Naive thymus-derived CD8-positive, alpha-beta T cell (primary cell): ENCODE results near the gene CA9. TPM values are rescaled to one million over a fixed set of nuclear protein-coding genes. Genes with fewer than 3 reads are reported as not detected.

Experiments
- ATAC-seq, 2 donors: fragments of 150-1000 bp; cut with Tn5 transposase in 1 of 2; sonication (Bioruptor Pico), chemical (Tn5 transposase) in 1 of 2; 1 replicate in 1 of 2; 2 replicates in 1 of 2; pipeline ENCODE4 v1.10.0; 2021; ENCODE audit warnings: mild to moderate bottlenecking in 2 of 2, moderate library complexity in 2 of 2
- POLR2A ChIA-PET: fragments of 350-600 bp; sonication (Branson Sonifier 250); formaldehyde crosslinking; loops from one replicate; lab custom pipeline; 2021; ENCODE audit warnings: antibody characterized with exemption; lab: Charles Lee
- DNase-seq, 10 donors: peaks; one replicate each; pipeline versions ENCODE4 v3.0.0 to v3.0.0-alpha.2; 2020 to 2022
- H3K27ac Mint-ChIP-seq, 10 donors: one replicate each; pipeline ENCODE4 v1.8.0; 2020 to 2022; ENCODE audit warnings: mild to moderate bottlenecking in 10 of 10, mixed read lengths in 10 of 10, moderate library complexity in 4 of 10, inconsistent platforms in 1 of 10
- H3K27me3 Mint-ChIP-seq, 5 donors: one replicate each; pipeline ENCODE4 v1.8.0; 2021 to 2022; ENCODE audit warnings: mixed read lengths in 5 of 5
- H3K36me3 Mint-ChIP-seq, 3 donors: one replicate each; pipeline ENCODE4 v1.8.0; 2020 to 2022; ENCODE audit warnings: mixed read lengths in 3 of 3, mild to moderate bottlenecking in 2 of 3, inconsistent platforms in 1 of 3
- H3K4me1 Mint-ChIP-seq, 4 donors: one replicate each; pipeline ENCODE4 v1.8.0; 2021 to 2022; ENCODE audit warnings: mixed read lengths in 4 of 4
- H3K4me3 Mint-ChIP-seq, 10 donors: one replicate each; pipeline ENCODE4 v1.8.0; 2020 to 2022; ENCODE audit warnings: mild to moderate bottlenecking in 10 of 10, mixed read lengths in 10 of 10, moderate library complexity in 6 of 10, inconsistent platforms in 1 of 10
- H3K9me3 Mint-ChIP-seq, 9 donors: one replicate each; pipeline ENCODE4 v1.8.0; 2020 to 2022; ENCODE audit warnings: mixed read lengths in 9 of 9, mild to moderate bottlenecking in 3 of 9, inconsistent platforms in 1 of 9, moderate library complexity in 1 of 9
- polyA plus RNA-seq, 3 donors: library from polyadenylated mRNA; unstranded; fragments of 300-500 nt; fragmentation: Illumina TruSeq; gene quantifications; one replicate each; pipeline ENCODE4 v1.2.3, GENCODE V29; 2021
- total RNA-seq, 8 experiments: library from RNA in 2 of 8; stranded (reverse) in 2 of 8; gene quantifications; one replicate each; pipeline ENCODE4 v1.2.3 and lab custom pipeline; 2021 to 2026

Gene CA9
- total and polyA plus RNA-seq, 5 experiments from 2014 or later = not detected

DNA sequence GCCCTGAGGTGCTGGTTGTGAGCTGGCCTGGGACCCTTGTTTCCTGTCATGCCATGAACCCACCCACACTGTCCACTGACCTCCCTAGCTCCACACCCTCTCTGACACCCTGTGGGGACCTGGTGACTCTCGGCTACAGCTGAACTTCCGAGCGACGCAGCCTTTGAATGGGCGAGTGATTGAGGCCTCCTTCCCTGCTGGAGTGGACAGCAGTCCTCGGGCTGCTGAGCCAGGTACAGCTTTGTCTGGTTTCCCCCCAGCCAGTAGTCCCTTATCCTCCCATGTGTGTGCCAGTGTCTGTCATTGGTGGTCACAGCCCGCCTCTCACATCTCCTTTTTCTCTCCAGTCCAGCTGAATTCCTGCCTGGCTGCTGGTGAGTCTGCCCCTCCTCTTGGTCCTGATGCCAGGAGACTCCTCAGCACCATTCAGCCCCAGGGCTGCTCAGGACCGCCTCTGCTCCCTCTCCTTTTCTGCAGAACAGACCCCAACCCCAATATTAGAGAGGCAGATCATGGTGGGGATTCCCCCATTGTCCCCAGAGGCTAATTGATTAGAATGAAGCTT, 6.1 kb downstream of the CA9 start:
- Mint-ChIP-seq H3K27ac (peak overlapping the region in 1 of 10 donors; percentile 76), H3K9me3 (no peaks in the 10 kb centered on the region), H3K4me1 (peaks cover 6 to 12% (median 10%) of the 10 kb centered on the region in 4 donors), H3K36me3 (no peaks in the 10 kb centered on the region), H3K27me3 (peaks cover 0 to 3% (median 0%) of the 10 kb centered on the region in 5 donors), H3K4me3 (no peak overlapping the region)
- no peak for DNase-seq
- POLR2A ChIA-PET = no interaction called here
- no peak for ATAC-seq

GRCh38 chr9:35680331-35681105, 6.8 kb downstream of the CA9 start:
- peak overlapping the region in 1 of 10 donors; percentile 76 for H3K27ac Mint-ChIP-seq
- DNase-seq (no peak), ATAC-seq (no peak)
- H3K9me3 Mint-ChIP-seq = no peaks in the 10 kb centered on the region
- no peak overlapping the region for H3K4me3 Mint-ChIP-seq
- peaks cover 6 to 12% (median 8%) of the 10 kb centered on the region in 4 donors for H3K4me1 Mint-ChIP-seq
- no peaks in the 10 kb centered on the region for H3K36me3 Mint-ChIP-seq
- H3K27me3 Mint-ChIP-seq = peaks cover 0 to 3% (median 0%) of the 10 kb centered on the region in 5 donors
- POLR2A ChIA-PET = no interaction called here

DNA sequence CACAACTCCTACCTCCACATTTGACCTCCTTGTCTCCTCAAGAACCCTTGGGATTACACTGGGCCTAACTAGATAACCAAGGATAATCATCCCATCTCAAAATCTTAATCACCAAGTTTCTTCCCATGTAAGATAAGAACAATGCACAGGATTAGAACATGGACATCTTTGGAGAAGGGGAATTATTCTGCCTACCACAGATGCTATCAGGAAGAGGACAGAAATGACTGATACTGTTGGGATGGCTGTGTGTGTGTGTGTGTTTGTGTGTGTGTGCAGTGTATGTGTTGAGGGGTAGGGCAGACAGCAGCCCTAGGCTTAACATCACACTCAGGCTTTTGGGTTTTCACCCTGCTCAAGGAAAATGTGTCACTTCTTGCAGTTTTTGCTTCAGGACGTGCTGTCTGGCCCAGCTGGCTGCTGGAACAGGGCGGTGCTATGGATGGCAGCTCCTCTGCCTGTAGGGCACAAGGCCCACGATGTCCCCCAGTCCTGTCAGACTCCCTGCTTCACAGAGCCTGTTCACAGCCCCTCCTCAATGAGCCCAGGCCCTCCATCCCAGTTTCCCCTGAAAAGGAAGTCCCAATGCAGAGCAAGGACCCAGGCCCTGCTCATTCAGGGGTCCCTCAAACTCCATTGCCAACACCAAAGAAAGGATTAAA, 7.7 kb downstream of the CA9 start:
- ATAC-seq (no peak), DNase-seq (no peak)
- H3K4me3 Mint-ChIP-seq = no peak overlapping the region
- H3K9me3 Mint-ChIP-seq = no peaks in the 10 kb centered on the region
- H3K27me3 Mint-ChIP-seq = peaks cover 0 to under 1% (median 0%) of the 10 kb centered on the region in 5 donors
- POLR2A ChIA-PET = no interaction called here
- H3K36me3 Mint-ChIP-seq = no peaks in the 10 kb centered on the region
- H3K4me1 Mint-ChIP-seq = peaks cover 2 to 11% (median 4%) of the 10 kb centered on the region in 4 donors
- peak overlapping the region in 3 of 10 donors; percentile 24 to 51 (median 34) for H3K27ac Mint-ChIP-seq

GRCh38 chr9:35682051-35682450, 8.3 kb downstream of the CA9 start:
- POLR2A ChIA-PET = no interaction called here
- Mint-ChIP-seq H3K27ac (peak overlapping the region in 2 of 10 donors; percentile 33 to 51), H3K4me3 (no peak overlapping the region), H3K36me3 (no peaks in the 10 kb centered on the region), H3K9me3 (no peaks in the 10 kb centered on the region), H3K27me3 (no peaks in the 10 kb centered on the region), H3K4me1 (peaks cover 0 to 7% (median 3%) of the 10 kb centered on the region in 4 donors)
- DNase-seq = no peak
- ATAC-seq = no peak

DNA sequence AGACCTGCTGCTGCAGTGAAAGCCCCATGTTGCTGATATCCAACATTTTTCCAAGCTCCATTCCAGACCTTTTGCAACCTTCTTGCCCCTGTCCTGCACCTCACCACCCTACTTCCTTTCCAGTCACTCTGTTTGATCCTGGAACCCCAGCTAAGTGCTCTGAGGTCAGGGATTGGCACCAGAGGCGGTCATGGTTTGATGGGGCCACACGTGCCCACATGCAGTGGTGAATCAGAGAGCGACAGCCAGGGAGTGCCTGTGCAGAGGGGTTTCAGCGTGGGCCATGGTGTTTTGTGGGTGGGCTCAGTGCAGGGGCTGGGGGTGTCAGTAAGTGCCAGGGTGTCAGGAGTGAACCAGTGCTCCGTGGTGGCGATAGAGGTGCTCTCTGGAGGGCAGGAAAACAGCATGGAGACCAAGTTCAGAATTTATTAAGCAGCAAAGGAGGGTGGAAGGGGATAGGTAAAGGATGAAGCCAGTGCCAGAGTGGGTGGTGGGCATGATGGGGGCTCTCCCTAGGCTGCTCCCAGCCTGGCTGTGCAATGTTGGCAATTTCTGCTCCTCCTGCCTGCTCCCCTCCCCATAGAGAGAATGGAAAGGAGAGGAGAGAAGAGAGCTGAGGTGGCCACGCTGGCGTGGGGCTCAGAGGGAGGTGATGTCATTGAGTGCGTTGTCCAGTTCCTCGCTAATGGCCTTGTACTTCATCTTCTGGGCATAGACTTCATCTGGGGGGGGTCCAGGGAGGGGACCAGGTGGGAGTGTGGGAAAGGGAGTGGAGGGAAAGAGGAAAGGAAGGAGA, 9.0 kb downstream of the CA9 start:
- Mint-ChIP-seq H3K27ac (peak overlapping the region in 3 of 10 donors; percentile 11 to 71 (median 31)), H3K36me3 (no peaks in the 10 kb centered on the region), H3K4me3 (no peak overlapping the region), H3K4me1 (peaks cover 0 to 5% (median 3%) of the 10 kb centered on the region in 4 donors), H3K27me3 (no peaks in the 10 kb centered on the region), H3K9me3 (no peaks in the 10 kb centered on the region)
- POLR2A ChIA-PET = interaction anchor here (0.6 kb wide), 1 partner anchor 9 kb away, joined by 3 read pairs; no protein-coding TSS in a partner anchor
- DNase-seq (no peak), ATAC-seq (no peak)

GRCh38 chr9:35683323-35683722, 9.6 kb downstream of the CA9 start:
- DNase-seq (no peak), ATAC-seq (no peak)
- H3K27ac Mint-ChIP-seq = peak overlapping the region in 2 of 10 donors; percentile 31 to 33
- peaks cover 0 to 8% (median 3%) of the 10 kb centered on the region in 4 donors for H3K4me1 Mint-ChIP-seq
- no peaks in the 10 kb centered on the region for H3K9me3 Mint-ChIP-seq
- H3K36me3 Mint-ChIP-seq = no peaks in the 10 kb centered on the region
- POLR2A ChIA-PET = interaction anchor here (0.6 kb wide), 1 partner anchor 8 kb away, joined by 3 read pairs; no protein-coding TSS in a partner anchor
- no peak overlapping the region for H3K4me3 Mint-ChIP-seq
- H3K27me3 Mint-ChIP-seq = no peaks in the 10 kb centered on the region

DNA sequence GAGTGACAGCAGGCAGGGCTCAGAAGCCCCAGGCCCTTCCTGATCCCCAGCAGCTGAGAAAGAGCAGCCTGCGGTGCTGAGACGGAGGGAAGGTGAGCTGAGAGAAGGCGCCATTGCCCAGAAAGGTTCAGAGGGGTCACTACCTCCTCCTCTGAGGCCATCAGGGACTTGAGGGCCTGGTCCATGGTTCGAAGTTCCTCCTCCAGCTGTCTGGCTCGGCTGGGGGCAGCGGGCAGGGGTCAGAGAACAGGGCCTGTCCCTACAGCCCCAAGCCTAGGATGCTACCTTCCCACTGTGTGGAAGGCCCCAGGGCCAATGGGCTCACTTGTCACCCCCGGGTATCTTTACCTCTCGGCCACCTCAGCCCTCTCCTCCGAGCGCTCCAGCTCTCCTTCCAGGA, 11.2 kb downstream of the CA9 start:
- no peak for ATAC-seq
- no peaks in the 10 kb centered on the region for H3K9me3 Mint-ChIP-seq
- H3K27me3 Mint-ChIP-seq = no peaks in the 10 kb centered on the region
- H3K4me3 Mint-ChIP-seq = no peak overlapping the region
- no peaks in the 10 kb centered on the region for H3K36me3 Mint-ChIP-seq
- POLR2A ChIA-PET = interaction anchor here (0.8 kb wide), 1 partner anchor 27 kb away, joined by 3 read pairs; the partner anchor contains the start of genes CCDC107 and RMRP
- H3K4me1 Mint-ChIP-seq = peaks cover 5 to 19% (median 8%) of the 10 kb centered on the region in 4 donors
- H3K27ac Mint-ChIP-seq = peak overlapping the region in 1 of 10 donors; percentile 67
- DNase-seq = no peak

- H3K4me3 Mint-ChIP-seq = no peak overlapping the region
- peaks cover 5 to 19% (median 8%) of the 10 kb centered on the region in 4 donors for H3K4me1 Mint-ChIP-seq
- ATAC-seq (no peak), DNase-seq (no peak)
- POLR2A ChIA-PET = interaction anchor here (0.8 kb wide), 1 partner anchor 27 kb away, joined by 3 read pairs; the partner anchor contains the start of genes CCDC107 and RMRP
- H3K27me3 Mint-ChIP-seq = no peaks in the 10 kb centered on the region
- no peaks in the 10 kb centered on the region for H3K9me3 Mint-ChIP-seq
- no peak overlapping the region for H3K27ac Mint-ChIP-seq
- H3K36me3 Mint-ChIP-seq = no peaks in the 10 kb centered on the region
These were observed 11.8 kb downstream of the CA9 start for GRCh38 chr9:35685506-35685905.

DNA sequence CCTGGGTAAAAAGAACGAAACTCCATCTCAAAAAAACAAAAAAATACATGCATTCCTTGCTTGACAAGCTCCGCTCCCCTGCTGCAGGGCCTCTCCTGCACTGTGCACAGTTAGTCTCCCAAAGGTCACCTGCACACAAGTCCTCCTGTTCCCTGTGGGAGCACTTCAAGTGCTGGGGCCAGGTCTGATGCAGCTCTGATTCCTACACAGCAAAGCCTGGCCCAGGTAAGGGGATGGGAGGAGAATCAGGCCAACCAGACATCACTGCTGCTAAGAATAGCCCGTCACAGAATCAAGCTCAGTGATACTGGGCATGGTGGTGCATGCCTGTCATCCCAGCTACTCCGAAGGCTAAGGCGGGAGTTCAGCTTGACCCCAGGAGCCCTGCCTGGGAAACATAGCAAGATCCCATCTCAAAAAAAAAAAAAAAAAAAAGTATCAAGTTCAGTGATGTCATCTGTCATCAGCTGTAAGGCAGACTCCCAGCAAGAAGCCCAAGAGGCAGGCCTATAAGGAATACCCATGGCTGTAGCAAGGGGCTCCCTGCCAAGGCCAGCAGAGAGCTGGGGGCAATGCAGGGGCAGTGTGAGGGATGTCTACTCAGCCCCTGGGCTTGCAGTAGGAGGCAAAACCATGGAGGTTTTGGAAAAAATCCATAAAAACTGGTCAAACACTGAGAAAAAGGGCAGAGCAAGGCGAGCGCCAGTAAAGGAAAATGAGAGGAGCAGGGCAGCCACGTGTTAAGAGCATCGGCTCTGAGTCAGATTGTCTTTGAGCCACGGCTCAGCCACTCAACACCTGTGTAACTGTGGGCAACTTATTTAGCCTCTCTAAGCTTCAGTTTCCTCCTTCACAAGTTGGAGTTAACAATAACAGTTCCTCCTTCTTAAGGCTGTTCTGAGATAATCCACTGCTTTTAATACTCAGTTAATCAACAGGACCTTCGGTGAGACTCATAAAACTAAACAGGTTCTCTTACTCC, 12.8 kb downstream of the CA9 start:
- H3K9me3 Mint-ChIP-seq = no peaks in the 10 kb centered on the region
- no peaks in the 10 kb centered on the region for H3K27me3 Mint-ChIP-seq
- H3K36me3 Mint-ChIP-seq = no peaks in the 10 kb centered on the region
- peak overlapping the region in 2 of 10 donors; percentile 12 to 58 for H3K27ac Mint-ChIP-seq
- DNase-seq (no peak), ATAC-seq (no peak)
- POLR2A ChIA-PET = interaction anchor here (0.6 to 2.1 kb wide), 3 partner anchors 10 to 46 kb away, joined by 3 to 8 read pairs (median 5); partner anchors contain the start of genes CREB3 and TLN1
- H3K4me3 Mint-ChIP-seq = peak overlapping the region in 1 of 10 donors; percentile 45
- H3K4me1 Mint-ChIP-seq = peaks cover 8 to 27% (median 14%) of the 10 kb centered on the region in 4 donors

DNA sequence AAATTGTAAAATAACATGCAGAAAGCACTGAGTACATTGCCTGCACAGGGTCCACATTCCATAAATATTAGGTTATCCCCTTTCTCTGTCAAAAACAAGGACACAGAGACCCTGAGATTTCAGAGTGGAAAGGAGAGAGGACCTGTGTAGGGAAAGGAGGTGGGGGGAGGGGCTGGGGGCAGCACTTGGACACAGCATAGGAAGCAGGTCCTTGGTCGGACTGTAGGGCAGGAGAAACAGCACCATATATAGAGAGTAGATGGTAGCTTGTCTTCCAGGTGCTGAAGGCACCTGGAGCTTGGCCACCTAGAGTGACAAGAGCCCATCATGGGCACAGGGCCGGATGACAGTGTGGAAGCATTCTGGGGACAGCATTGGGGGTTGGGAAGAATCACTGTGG, 13.6 kb downstream of the CA9 start:
- Mint-ChIP-seq H3K4me3 (peak overlapping the region in 4 of 10 donors; percentile 10 to 67 (median 55)), H3K27me3 (no peaks in the 10 kb centered on the region), H3K9me3 (no peaks in the 10 kb centered on the region), H3K4me1 (peaks cover 11 to 27% (median 21%) of the 10 kb centered on the region in 4 donors), H3K27ac (peak overlapping the region in 5 of 10 donors; percentile 3 to 83 (median 68)), H3K36me3 (no peaks in the 10 kb centered on the region)
- no peak for ATAC-seq
- no peak for DNase-seq
- POLR2A ChIA-PET = interaction anchor here (0.9 to 2.1 kb wide), 3 partner anchors 13 to 40 kb away, joined by 3 to 8 read pairs (median 3); no protein-coding TSS in a partner anchor
